AG04449 (cell line): Measurements from ENCODE around the gene HEXB.

Experiments used
- CTCF ChIA-PET: fragments of 350-600 bp; formaldehyde crosslinking; extraction: SDS; loops from one replicate; lab custom pipeline; 2021; ENCODE audit warnings: antibody characterized with exemption; lab: Yijun Ruan, JAX
- POLR2A ChIA-PET: fragments of 400-600, 350-600 bp; formaldehyde crosslinking; extraction: SDS; loops from one replicate; lab custom pipeline; 2020; ENCODE audit warnings: antibody characterized with exemption, inconsistent platforms; lab: Yijun Ruan, JAX
- DNase-seq: peaks from one replicate; pipeline ENCODE4 v3.0.0-alpha.2; 2010; ENCODE audit warnings: low read depth, low spot score
- H3K4me3 ChIP-seq: 2 replicates; pipeline ENCODE4 v1.5.1; 2011; ENCODE audit warnings: low read depth, mild to moderate bottlenecking, control low read depth, low read length
- CTCF ChIP-seq: IDR thresholded peaks from one replicate; pipeline ENCODE4 v1.5.1; 2011; ENCODE audit warnings: mild to moderate bottlenecking, moderate library complexity, low read length, control low read depth, inconsistent platforms; ENCODE audit not compliant: insufficient read depth; ENCODE audit errors: missing control alignments

The HEXB gene

DNA sequence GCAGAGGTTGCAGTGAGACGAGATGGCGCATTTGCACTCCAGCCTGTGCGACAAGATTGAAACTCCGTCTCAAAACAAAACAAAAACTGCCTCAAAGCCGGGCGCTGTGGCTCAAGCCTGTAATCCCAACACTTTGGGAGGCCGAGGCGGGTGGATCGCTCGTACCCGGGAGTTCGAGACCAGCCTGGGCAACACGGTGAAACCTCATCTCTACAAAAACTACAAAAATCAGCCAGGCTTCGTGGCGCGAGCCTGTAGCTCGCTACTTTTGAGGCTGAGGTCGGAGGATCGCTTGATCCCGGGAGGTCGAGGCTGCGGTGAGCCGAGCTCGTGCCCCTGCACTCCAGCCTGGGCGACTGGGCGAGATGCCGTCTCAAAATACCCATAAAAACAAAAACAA is 80.9 kb downstream of the HEXB start:
- peak overlapping the region; percentile 97 for H3K4me3 ChIP-seq
- ChIA-PET CTCF (interaction anchor here (0.8 to 2.5 kb wide), 16 partner anchors 9 to 864 kb away, joined by 3 to 13 read pairs (median 5); no protein-coding TSS in a partner anchor), POLR2A (no interaction called here)
- TF ChIP-seq CTCF = no peak
- no peak for DNase-seq

GRCh38 chr5:74766418-74766848 is 81.4 kb downstream of the HEXB start:
- H3K4me3 ChIP-seq = peak overlapping the region; percentile 97
- DNase-seq = no peak
- CTCF ChIA-PET = interaction anchor here (0.8 to 2.5 kb wide), 17 partner anchors 9 to 864 kb away, joined by 3 to 13 read pairs (median 5); no protein-coding TSS in a partner anchor
- POLR2A ChIA-PET = interaction anchor here (0.6 kb wide), 1 partner anchor 183 kb away, joined by 3 read pairs; no protein-coding TSS in a partner anchor
- TF ChIP-seq CTCF = peak; percentile 31

DNA sequence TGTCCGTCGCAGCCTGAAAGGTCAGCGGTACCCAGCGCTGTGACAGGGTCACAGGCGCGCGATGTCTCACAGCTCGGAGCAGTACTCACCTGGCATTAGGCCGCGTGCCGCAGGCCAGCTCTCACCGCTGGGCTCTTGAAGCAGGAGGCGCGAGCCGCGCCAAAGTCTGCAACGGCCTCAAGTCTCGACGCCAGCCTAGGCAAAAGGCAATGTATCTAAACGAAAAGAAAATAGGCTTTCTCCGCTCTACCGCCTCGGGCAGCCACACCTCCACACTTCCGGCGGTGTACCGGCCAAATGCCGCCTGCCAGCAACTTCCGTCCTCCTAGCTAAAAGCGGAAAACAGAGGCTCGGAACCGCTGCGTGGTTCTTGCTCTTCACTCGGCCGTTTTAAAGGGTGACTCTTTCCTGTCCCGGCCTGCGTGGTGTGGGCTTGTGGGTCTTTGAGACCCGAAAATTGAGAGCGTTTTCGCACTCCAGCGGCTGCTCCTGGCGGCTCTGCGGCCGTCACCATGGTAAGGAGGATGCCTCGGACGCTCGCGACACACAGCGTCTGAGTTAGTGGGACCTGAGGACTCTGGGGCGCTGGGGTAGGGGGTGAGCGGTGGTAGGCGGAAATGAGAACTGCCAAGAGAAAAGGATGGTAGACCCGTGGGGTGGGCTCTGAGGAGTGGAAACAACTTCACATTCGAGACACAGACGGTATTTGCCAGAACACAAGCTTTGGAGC is 82.0 kb downstream of the HEXB start, which contains the start of the genes GFM2 and NSA2:
Gene GFM2, minus strand, starts transcription at position 269 of the 730 bp plus-strand sequence. CDS start 3,375 bp downstream, outside the sequence.
Gene NSA2, plus strand, starts transcription at position 401 of the 730 bp plus-strand sequence. Its CDS starts 112 bp downstream, at position 513.
- H3K4me3 ChIP-seq = peak within 1 kb of the TSS; percentile 97
- peak; percentile 56 for DNase-seq
- TF ChIP-seq CTCF = no peak
- ChIA-PET POLR2A (interaction anchor here (0.6 kb wide), 1 partner anchor 182 kb away, joined by 3 read pairs; no protein-coding TSS in a partner anchor), CTCF (interaction anchor here (0.9 to 2.5 kb wide), 13 partner anchors 8 to 865 kb away, joined by 3 to 13 read pairs (median 6); no protein-coding TSS in a partner anchor)

DNA sequence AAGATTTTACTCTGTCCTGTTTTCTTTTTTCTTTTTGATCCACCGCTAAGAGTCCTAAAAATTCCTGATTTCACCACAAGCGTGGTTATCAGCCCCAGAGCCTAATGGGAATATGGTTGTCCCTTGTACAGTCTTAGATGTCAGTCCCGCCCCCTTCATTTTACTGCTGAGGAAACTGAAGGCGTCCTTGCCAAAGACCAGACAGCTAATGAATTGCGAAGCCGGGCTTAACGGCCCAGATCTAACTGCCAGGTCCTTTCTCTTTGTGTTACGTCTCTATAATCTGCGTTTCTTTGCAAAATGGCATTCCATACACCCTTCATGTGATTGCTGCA is 82.5 kb downstream of the HEXB start:
- POLR2A ChIA-PET = no interaction called here
- CTCF ChIA-PET = interaction anchor here (1.2 to 2.5 kb wide), 6 partner anchors 12 to 498 kb away, joined by 3 to 13 read pairs (median 7); no protein-coding TSS in a partner anchor
- peak overlapping the region; percentile 97 for H3K4me3 ChIP-seq
- no peak for TF ChIP-seq CTCF
- DNase-seq = no peak
